Measurements from ENCODE around the gene NHERF1.

NHERF1 gene

DNA sequence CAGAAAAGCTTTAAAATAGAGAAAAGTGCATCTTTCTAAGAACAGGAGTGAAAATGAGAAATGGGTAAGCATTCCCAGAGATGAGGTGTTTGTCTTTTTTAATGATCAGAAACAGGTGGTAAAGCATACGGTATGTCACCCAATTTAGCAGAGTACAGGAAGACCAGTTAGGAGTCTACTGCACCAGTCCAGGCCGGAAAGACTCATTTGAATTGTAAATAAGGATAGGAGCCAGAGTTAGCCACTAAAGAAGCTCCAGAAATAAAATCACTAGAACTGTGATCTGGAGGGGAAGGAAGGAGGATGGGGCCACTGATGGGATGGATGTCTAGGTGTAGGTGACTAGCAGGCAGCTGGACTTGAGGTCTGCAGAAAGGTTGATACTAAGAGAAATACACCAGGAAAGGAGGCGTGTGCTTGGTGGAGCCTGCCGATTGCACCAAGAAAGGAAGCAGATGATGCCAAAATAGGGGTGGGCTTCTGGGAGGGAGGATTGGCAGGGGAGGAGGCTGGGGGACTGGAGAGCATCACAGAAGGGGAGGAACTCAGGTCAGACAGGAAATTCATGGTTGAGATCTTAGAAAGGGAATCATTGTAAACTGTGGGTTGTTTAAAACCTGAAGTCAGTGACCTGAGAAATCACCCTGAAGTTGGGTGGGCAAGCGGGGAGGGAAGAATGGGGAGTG is 35.8 kb downstream of the NHERF1 start:
- TF ChIP-seq GATA2 (IDR thresholded peaks at IDR 0.05; ENCODE audit: low read depth, low read length) (no peak), GATA3 (IDR thresholded peaks at IDR 0.05; ENCODE audit: low read depth, low read length) (no peak)

GRCh38 chr17:74785096-74785980 is 36.9 kb downstream of the NHERF1 start:
- no peak for TF ChIP-seq GATA3 (IDR thresholded peaks at IDR 0.05; ENCODE audit: low read depth, low read length)
- TF ChIP-seq GATA2 (IDR thresholded peaks at IDR 0.05; ENCODE audit: low read depth, low read length): peak; percentile 20; the same call in 1 of the 2 replicates

GRCh38 chr17:74785981-74786360 is 37.5 kb downstream of the NHERF1 start:
- TF ChIP-seq GATA3 (IDR thresholded peaks at IDR 0.05; ENCODE audit: low read depth, low read length) (no peak), GATA2 (IDR thresholded peaks at IDR 0.05; ENCODE audit: low read depth, low read length) (no peak)

DNA sequence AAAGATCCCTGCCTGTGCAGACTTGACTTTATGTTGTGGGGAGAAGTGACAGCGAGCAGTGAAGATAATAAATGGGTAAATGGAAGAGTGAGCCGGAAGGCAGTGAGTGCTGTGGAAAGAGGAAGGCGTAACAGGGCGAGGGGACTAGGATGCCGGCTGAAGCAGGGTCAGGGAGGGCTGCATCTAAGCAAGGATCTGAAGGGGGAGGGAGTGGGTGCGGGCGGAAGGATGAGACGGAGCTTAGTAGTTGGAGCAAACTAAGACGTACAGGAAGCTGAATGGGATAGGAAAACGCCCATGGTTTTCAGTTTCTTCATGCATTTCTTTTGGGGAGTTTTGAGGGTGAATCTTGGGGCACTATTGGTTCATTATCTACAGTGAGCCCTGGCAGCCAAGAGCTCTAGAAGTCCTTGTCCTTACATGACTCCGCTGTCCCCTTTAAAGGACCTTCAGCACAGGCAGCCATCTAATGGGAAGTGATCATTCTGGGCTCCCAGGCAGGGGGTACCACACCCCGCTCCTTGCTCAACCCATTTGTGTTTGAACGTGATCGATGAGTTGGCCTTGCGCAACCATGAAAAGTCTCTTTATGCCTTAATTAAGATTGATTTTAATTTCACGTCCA is 38.1 kb downstream of the NHERF1 start:
- no peak for TF ChIP-seq GATA3 (IDR thresholded peaks at IDR 0.05; ENCODE audit: low read depth, low read length)
- TF ChIP-seq GATA2 (IDR thresholded peaks at IDR 0.05; ENCODE audit: low read depth, low read length): no peak

DNA sequence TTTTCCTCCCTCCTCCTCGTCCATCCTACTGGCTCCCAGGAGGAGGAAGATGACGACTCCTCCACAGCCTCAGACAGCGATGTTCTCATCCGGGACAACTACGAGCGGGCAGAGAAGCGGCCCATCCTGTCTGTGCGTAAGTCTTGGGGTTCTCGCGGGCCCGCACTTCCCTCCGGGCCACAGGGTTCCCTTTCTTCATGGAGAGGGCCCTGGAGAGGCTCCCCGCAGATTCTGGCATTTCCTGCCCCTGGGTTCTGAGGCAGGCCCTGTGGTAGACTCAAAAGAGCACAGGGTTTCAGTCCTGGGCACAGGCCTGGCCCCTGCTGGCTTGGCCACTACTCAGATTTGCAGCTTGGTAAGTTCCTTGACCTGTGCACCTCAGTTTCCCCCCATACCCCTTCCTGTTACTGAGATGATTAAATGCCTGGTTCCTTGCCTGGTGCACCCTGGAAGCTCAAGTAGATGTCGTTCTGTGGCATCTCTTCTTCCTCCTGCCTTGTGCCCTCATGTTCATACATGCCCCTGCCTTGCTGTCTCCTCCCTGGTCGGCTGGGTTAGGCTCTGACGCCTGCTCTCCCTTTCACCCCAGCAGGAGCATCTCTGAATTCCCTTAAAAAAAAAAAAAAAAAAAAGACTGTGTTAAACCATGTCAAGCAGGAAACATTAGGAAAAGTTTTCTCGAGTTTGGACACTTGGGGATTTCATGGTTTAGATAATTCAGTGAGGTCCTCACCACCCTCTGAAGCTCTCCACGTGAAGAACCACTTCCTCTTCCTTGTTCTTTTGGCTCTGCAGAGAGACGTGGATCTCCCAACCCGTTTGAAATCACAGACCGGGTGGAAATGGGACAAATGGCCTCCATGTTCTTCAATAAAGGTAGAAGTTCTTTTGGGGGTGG is 42.0 kb downstream of the NHERF1 start:
- no peak for TF ChIP-seq GATA3 (IDR thresholded peaks at IDR 0.05; ENCODE audit: low read depth, low read length)
- no peak for TF ChIP-seq GATA2 (IDR thresholded peaks at IDR 0.05; ENCODE audit: low read depth, low read length)

- TF ChIP-seq GATA2 (IDR thresholded peaks at IDR 0.05; ENCODE audit: low read depth, low read length) (no peak), GATA3 (IDR thresholded peaks at IDR 0.05; ENCODE audit: low read depth, low read length) (no peak)
Measured at GRCh38 chr17:74792586-74793105, 44.2 kb downstream of the NHERF1 start.

DNA sequence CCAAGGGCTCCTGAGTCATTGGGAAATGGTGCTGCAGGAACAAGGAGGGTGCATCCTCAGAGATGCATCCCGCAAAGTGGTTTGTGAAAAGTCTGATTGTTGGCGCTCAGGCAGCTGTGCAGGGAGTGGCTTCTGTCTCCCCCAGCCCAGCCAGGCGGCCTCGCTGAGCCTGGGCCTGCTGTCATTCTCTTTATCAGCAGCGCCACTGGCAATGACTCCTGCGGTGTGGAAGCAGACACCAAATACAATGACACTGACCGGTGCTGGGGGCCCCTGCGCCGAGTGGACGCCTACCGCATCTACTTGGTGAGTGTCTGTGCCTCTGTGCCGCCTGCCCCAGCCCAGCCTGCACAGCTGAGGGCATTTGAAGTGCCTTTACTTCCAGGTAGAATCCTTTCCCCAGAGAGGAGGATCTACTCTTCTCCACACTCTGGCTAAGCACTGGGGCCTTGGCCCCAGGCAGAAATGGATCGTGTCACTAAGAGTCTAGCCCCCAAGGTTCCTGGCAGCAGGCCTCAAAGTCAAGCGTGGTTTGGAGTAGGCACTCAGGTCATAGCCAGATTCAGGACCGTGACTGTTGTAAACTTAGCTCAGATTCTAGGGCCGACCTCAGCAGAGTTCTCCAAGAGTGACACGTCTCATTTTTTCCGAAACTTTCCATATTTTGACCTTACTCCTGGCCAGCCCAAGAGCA is 47.0 kb downstream of the NHERF1 start:
- TF ChIP-seq GATA3 (IDR thresholded peaks at IDR 0.05; ENCODE audit: low read depth, low read length) (no peak), GATA2 (IDR thresholded peaks at IDR 0.05; ENCODE audit: low read depth, low read length) (no peak)

GRCh38 chr17:74796211-74796610 is 47.8 kb downstream of the NHERF1 start:
- no peak for TF ChIP-seq GATA2 (IDR thresholded peaks at IDR 0.05; ENCODE audit: low read depth, low read length)
- no peak for TF ChIP-seq GATA3 (IDR thresholded peaks at IDR 0.05; ENCODE audit: low read depth, low read length)

DNA sequence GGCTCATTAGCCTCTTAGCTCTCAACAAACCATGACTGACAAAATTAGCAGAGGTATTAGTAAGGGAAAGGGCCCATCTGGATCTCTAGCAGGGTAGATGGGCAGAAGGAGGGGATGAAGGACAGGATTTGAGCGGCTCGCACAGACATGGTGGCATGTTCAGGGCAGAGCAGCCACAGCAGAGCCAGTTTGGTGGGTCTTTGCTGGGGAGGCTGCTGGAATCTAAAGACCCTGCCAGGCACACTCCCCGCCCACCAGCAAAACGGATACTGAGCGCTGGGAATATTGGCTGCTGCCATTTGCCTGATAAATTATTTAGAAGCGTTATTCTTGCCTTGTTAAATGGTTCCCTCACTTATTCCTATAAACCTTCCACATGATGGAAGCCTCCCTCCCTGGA is 48.4 kb downstream of the NHERF1 start:
- TF ChIP-seq GATA3 (IDR thresholded peaks at IDR 0.05; ENCODE audit: low read depth, low read length): no peak
- no peak for TF ChIP-seq GATA2 (IDR thresholded peaks at IDR 0.05; ENCODE audit: low read depth, low read length)

DNA sequence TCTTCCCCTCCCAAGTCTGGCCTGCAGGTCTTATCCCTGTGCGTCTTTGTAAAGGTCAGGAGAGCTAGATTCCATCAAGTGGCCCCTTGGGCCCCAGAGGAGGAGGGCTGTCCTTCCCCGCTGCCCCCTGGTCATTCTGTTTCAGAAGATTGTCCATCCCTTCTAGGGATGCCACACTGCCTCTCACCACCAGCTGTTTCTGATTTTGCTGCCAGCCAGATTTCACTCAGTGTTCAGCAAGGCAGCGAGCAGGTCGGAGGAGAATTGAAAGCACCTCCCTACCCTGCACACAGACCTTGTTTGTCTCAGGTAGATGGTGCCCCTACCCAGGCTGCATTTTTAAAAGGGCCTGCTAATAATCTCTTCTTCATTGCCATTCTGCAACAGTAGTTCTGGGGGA is 49.4 kb downstream of the NHERF1 start:
- TF ChIP-seq GATA2 (IDR thresholded peaks at IDR 0.05; ENCODE audit: low read depth, low read length) (no peak), GATA3 (IDR thresholded peaks at IDR 0.05; ENCODE audit: low read depth, low read length) (no peak)

- TF ChIP-seq GATA2 (IDR thresholded peaks at IDR 0.05; ENCODE audit: low read depth, low read length) (no peak), GATA3 (IDR thresholded peaks at IDR 0.05; ENCODE audit: low read depth, low read length) (no peak)
Measured at GRCh38 chr17:74798239-74798707, 49.8 kb downstream of the NHERF1 start.

- no peak for TF ChIP-seq GATA2 (IDR thresholded peaks at IDR 0.05; ENCODE audit: low read depth, low read length)
Measured at GRCh38 chr17:74799097-74799496, 50.7 kb downstream of the NHERF1 start.

DNA sequence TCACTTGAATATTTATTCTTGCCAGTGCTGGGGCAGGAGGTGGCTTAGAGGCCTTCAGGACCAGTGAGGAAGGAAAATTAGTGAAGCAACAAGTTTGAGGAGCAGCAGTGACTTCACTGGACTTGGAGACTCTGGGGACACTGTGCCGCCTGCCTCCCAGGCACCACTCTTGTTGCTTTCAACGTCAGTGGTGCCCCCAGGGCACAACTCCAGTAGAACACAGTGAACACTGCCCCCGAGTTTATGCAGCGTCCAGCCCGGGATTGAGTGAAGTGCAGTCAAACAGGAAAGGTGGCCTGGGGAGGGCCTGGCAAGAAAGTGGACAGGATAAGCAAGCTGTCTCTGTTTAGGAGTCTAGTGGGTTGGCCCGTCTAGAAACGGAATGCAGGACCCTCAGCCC is 52.1 kb downstream of the NHERF1 start:
- no peak for TF ChIP-seq GATA3 (IDR thresholded peaks at IDR 0.05; ENCODE audit: low read depth, low read length)
- no peak for TF ChIP-seq GATA2 (IDR thresholded peaks at IDR 0.05; ENCODE audit: low read depth, low read length)

Data from SH-SY5Y (cell line).